ENCODE measurements around the gene SLC1A2. TPM values are rescaled to one million over a fixed set of nuclear protein-coding genes. Genes with fewer than 3 reads are reported as not detected.

SLC1A2 gene
- total RNA-seq, 1 experiment from 2014 or later: 0.11 TPM

GRCh38 chr11:35235498-35235897 is 183.9 kb downstream of the SLC1A2 start:
- peaks cover 25% of the 10 kb centered on the region for H3K27me3 ChIP-seq (replicated peaks; ENCODE audit: insufficient read depth, low read depth, low read length, poor library complexity)
- CTCF ChIA-PET: no interaction called here
- no peaks in the 10 kb centered on the region for H3K9me3 ChIP-seq (ENCODE audit: low read depth, low read length, poor library complexity, severe bottlenecking)
- POLR2A ChIA-PET (ENCODE audit: low non-redundant PET): no interaction called here
- no peaks in the 10 kb centered on the region for H3K36me3 ChIP-seq (ENCODE audit: insufficient read depth, low read length, poor library complexity, severe bottlenecking)
- TF ChIP-seq EZH2 (IDR thresholded peaks at IDR 0.05; ENCODE audit: borderline replicate concordance, low read depth, low read length, poor library complexity, severe bottlenecking): no peak
- no peak for TF ChIP-seq CTCF (conservative IDR thresholded peaks at IDR 0.05; ENCODE audit: low read depth, low read length)
- DNase-seq (ENCODE audit: low spot score): no peak
- BruUV-seq (replicated peaks): no TSS peak
- no peak overlapping the region for H3K4me3 ChIP-seq (ENCODE audit: low read depth, low read length, poor library complexity, severe bottlenecking)
- H3K27ac ChIP-seq (ENCODE audit: low read depth, low read length, poor library complexity, severe bottlenecking): no peak overlapping the region
- intact Hi-C loops (cut with micrococcal nuclease; ENCODE audit: unreplicated experiment): loop anchor here (5.0 kb wide), 1 partner anchor 157 kb away; no protein-coding TSS in a partner anchor
- H3K4me1 ChIP-seq (ENCODE audit: insufficient read depth, low read length, poor library complexity, severe bottlenecking): no peaks in the 10 kb centered on the region

DNA sequence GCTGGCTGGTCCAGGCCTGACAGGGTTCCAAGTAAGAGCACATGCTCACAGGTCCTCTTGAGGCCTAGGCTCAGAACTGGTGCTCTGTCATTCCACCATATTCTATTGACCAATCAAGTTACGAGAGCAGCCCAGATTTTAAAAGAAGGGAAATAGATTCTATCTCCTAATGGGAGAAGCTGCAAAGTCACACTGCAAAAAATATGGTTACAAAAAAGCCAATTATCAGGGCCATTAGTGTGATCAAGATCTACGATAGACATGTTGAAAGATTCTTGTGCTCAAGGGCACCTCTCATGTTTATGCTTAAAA is 184.2 kb downstream of the SLC1A2 start:
- no peak for DNase-seq (ENCODE audit: low spot score)
- H3K4me3 ChIP-seq (ENCODE audit: low read depth, low read length, poor library complexity, severe bottlenecking): no peak overlapping the region
- H3K36me3 ChIP-seq (ENCODE audit: insufficient read depth, low read length, poor library complexity, severe bottlenecking): no peaks in the 10 kb centered on the region
- H3K4me1 ChIP-seq (ENCODE audit: insufficient read depth, low read length, poor library complexity, severe bottlenecking): no peaks in the 10 kb centered on the region
- CTCF ChIA-PET: no interaction called here
- H3K9me3 ChIP-seq (ENCODE audit: low read depth, low read length, poor library complexity, severe bottlenecking): no peaks in the 10 kb centered on the region
- peaks cover 24% of the 10 kb centered on the region for H3K27me3 ChIP-seq (replicated peaks; ENCODE audit: insufficient read depth, low read depth, low read length, poor library complexity)
- intact Hi-C loops (cut with micrococcal nuclease; ENCODE audit: unreplicated experiment): loop anchor here (5.0 kb wide), 1 partner anchor 157 kb away; no protein-coding TSS in a partner anchor
- TF ChIP-seq EZH2 (IDR thresholded peaks at IDR 0.05; ENCODE audit: borderline replicate concordance, low read depth, low read length, poor library complexity, severe bottlenecking): no peak
- TF ChIP-seq CTCF (conservative IDR thresholded peaks at IDR 0.05; ENCODE audit: low read depth, low read length): no peak
- H3K27ac ChIP-seq (ENCODE audit: low read depth, low read length, poor library complexity, severe bottlenecking): no peak overlapping the region
- POLR2A ChIA-PET (ENCODE audit: low non-redundant PET): no interaction called here
- no TSS peak for BruUV-seq (replicated peaks)

DNA sequence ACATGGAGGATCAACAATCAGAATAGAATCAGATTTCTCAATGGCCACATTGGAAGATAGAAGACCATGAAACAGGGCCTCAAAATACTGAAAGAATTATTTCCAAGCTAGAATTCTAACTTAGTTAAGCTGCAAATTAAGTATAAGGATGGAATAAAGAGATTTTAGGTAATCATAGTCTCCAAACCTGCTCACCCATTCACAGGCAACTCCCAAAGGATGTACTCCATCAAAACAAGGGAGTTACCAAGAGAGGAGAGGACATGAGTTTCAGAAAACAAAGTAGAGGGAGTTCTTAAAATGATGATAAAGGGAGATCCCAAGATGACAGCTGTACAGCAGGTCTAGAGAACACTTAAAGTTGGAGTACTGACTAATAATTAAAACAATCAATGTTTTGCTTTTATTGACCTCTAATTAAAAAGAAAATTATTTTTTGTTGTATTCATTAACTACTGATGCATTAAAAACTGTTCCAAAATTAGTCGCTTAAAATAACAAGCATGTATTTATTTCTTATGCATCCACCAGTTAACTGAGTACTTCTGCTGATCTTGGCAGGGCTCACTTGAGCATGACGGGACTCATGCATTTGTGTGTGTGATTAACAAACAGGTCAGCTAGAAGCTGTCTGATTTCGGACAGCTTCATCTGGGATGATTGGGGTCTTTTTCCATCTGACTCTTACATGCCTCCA is 184.8 kb downstream of the SLC1A2 start:
- H3K36me3 ChIP-seq (ENCODE audit: insufficient read depth, low read length, poor library complexity, severe bottlenecking): no peaks in the 10 kb centered on the region
- intact Hi-C loops (cut with micrococcal nuclease; ENCODE audit: unreplicated experiment): loop anchor here (5.0 kb wide), 1 partner anchor 158 kb away; no protein-coding TSS in a partner anchor
- no peaks in the 10 kb centered on the region for H3K9me3 ChIP-seq (ENCODE audit: low read depth, low read length, poor library complexity, severe bottlenecking)
- TF ChIP-seq CTCF (conservative IDR thresholded peaks at IDR 0.05; ENCODE audit: low read depth, low read length) (no peak), EZH2 (IDR thresholded peaks at IDR 0.05; ENCODE audit: borderline replicate concordance, low read depth, low read length, poor library complexity, severe bottlenecking) (no peak)
- CTCF ChIA-PET: no interaction called here
- no peak overlapping the region for H3K4me3 ChIP-seq (ENCODE audit: low read depth, low read length, poor library complexity, severe bottlenecking)
- H3K27ac ChIP-seq (ENCODE audit: low read depth, low read length, poor library complexity, severe bottlenecking): no peak overlapping the region
- POLR2A ChIA-PET (ENCODE audit: low non-redundant PET): no interaction called here
- peaks cover 22% of the 10 kb centered on the region for H3K27me3 ChIP-seq (replicated peaks; ENCODE audit: insufficient read depth, low read depth, low read length, poor library complexity)
- H3K4me1 ChIP-seq (ENCODE audit: insufficient read depth, low read length, poor library complexity, severe bottlenecking): no peaks in the 10 kb centered on the region
- DNase-seq (ENCODE audit: low spot score): no peak
- BruUV-seq (replicated peaks): no TSS peak
